Hepatocyte (in vitro differentiated cells): ENCODE measurements around the gene TENT5C. TPM values are rescaled to one million over a fixed set of nuclear protein-coding genes. Genes with fewer than 3 reads are reported as not detected.

ENCODE experiments used
- DNase-seq: peaks from one replicate; pipeline ENCODE4 v3.0.0-alpha.2; 2016; ENCODE audit warnings: low spot score
- H2AFZ ChIP-seq: fragments of 200-600 bp; sonication (generic); 2 replicates; pipeline ENCODE4 v1.6.0; 2016; ENCODE audit warnings: antibody characterized with exemption, mild to moderate bottlenecking
- H3K27ac ChIP-seq: fragments of 200-600 bp; sonication (generic); 2 replicates; pipeline ENCODE4 v1.5.1; 2016; ENCODE audit warnings: mild to moderate bottlenecking
- H3K27me3 ChIP-seq: fragments of 200-600 bp; sonication (generic); 2 replicates; pipeline ENCODE4 v1.6.1; 2016
- H3K36me3 ChIP-seq: fragments of 200-600 bp; sonication (generic); replicated peaks from 2 replicates; pipeline ENCODE4 v1.5.1; 2016; ENCODE audit warnings: low read depth; ENCODE audit not compliant: insufficient read depth
- H3K4me1 ChIP-seq: fragments of 200-600 bp; sonication (generic); 2 replicates; pipeline ENCODE4 v1.5.1; 2016; ENCODE audit warnings: mild to moderate bottlenecking, moderate library complexity; ENCODE audit not compliant: insufficient read depth
- H3K4me2 ChIP-seq: fragments of 200-600 bp; sonication (generic); 2 replicates; pipeline ENCODE4 v1.6.0; 2016
- H3K4me3 ChIP-seq: fragments of 200-600 bp; sonication (generic); 2 replicates; pipeline ENCODE4 v1.5.1; 2016; ENCODE audit warnings: mild to moderate bottlenecking
- H3K79me2 ChIP-seq: fragments of 200-600 bp; sonication (generic); 2 replicates; pipeline ENCODE4 v1.6.0; 2017; ENCODE audit warnings: mild to moderate bottlenecking
- H3K9me2 ChIP-seq: fragments of 200-600 bp; sonication (generic); replicated peaks from 2 replicates; pipeline ENCODE4 v1.6.0; 2017; ENCODE audit warnings: mild to moderate bottlenecking; ENCODE audit not compliant: insufficient read depth
- H3K9me3 ChIP-seq: fragments of 200-600 bp; sonication (generic); 2 replicates; pipeline ENCODE4 v1.5.1; 2016; ENCODE audit warnings: low read depth, mild to moderate bottlenecking
- H4K20me1 ChIP-seq: fragments of 200-600 bp; sonication (generic); 2 replicates; pipeline ENCODE4 v1.6.0; 2016; ENCODE audit warnings: mild to moderate bottlenecking; ENCODE audit not compliant: insufficient read depth, poor library complexity, severe bottlenecking
- CTCF ChIP-seq: fragments of 200-600 bp; sonication (generic); IDR thresholded peaks from 2 replicates; pipeline ENCODE4 v1.5.1; 2016; ENCODE audit warnings: antibody characterized with exemption, mild to moderate bottlenecking; ENCODE audit not compliant: poor library complexity
- EZH2 ChIP-seq: fragments of 200-600 bp; sonication (generic); IDR thresholded peaks from 2 replicates; pipeline ENCODE4 v1.6.1; 2016; ENCODE audit warnings: antibody characterized with exemption, mild to moderate bottlenecking, borderline replicate concordance
- EZH2phosphoT487 ChIP-seq: fragments of 200-600 bp; sonication (generic); IDR thresholded peaks from one replicate; pipeline ENCODE4 v1.6.1; 2018; ENCODE audit warnings: antibody characterized with exemption, mild to moderate bottlenecking, low read depth, moderate library complexity; ENCODE audit not compliant: unreplicated experiment, severe bottlenecking
- WGBS: methylation state at CpG from one replicate; pipeline ENCODE4 v1.1.6; 2016; ENCODE audit warnings: low lambda C conversion rate; ENCODE audit errors: missing lambda C conversion rate; 5-methylcytosine and 5-hydroxymethylcytosine counted together
- polyA plus RNA-seq: library from polyadenylated mRNA; unstranded; fragments of >200 nt; fragmentation: Nextera tagmentation; extraction: Ambion mirVana; gene quantifications from 2 replicates; pipeline ENCODE4 v1.2.1, GENCODE V29; 2016
- total RNA-seq: library from RNA; depleted of rRNA; stranded (reverse); fragments of >200 nt; gene quantifications from 2 replicates; pipeline ENCODE4 v1.2.3, GENCODE V29; 2014

The TENT5C gene
- total and polyA plus RNA-seq, 2 experiments from 2014 or later = 2.5 to 4.1 TPM

DNA sequence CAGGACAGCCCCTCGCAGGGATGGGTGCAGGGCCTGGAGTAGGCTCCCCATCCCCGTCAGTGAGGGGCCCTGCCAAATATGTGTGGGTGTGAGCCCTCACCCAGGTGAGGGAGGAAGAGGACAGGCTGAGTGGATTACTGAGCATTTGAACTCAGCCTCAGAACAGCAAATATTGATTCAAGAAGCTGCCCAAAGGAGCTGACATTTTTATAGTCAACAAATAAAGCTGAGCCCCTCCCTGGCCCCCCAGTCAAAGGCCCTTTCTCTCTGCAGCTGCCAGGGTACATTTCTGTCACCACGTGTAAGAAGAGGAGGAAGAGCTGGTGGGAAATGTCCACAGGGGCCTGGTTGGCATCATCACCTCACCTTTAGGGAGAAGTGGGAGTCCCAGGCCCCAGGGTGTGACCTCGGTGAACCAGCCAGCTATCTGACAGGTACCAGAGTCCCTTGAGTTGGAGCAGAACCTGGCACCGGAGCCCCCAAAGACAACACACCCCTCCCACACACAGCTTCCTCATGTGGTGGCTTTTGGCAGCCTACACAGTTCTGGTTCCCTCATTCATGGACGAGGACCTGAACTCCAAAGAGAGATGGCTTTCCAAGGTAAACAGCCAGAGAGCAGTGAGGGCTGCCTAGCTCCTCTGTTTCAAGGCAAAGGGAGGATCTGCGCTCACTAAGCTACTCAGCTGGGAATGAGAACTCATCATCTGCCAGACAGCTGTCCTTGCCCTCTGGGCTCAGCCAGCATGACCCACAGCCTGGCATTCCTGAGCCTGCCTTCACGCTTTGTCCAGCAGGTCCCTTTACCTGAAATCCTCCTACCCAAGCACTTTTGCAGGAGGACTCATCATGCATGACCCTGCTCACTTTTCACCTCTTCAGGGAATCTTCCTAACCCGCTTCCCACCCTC is 43.0 kb upstream of the TENT5C start:
- 61% methylated on average over 9 of the region's 9 CpGs for WGBS
- Histone ChIP-seq H2AFZ (no peak overlapping the region), H3K4me1 (peaks cover 15% of the 10 kb centered on the region), H3K27ac (no peak overlapping the region), H3K79me2 (no peaks in the 10 kb centered on the region), H3K9me2 (no peaks in the 10 kb centered on the region), H3K4me2 (no peak overlapping the region), H4K20me1 (no peaks in the 10 kb centered on the region), H3K9me3 (no peaks in the 10 kb centered on the region), H3K27me3 (no peaks in the 10 kb centered on the region), H3K36me3 (no peaks in the 10 kb centered on the region), H3K4me3 (no peak overlapping the region)
- no peak for TF ChIP-seq EZH2phosphoT487
- no peak for TF ChIP-seq EZH2
- TF ChIP-seq CTCF = no peak
- DNase-seq = no peak

- Histone ChIP-seq H3K9me3 (no peaks in the 10 kb centered on the region), H3K4me2 (no peak overlapping the region), H3K36me3 (no peaks in the 10 kb centered on the region), H3K79me2 (no peaks in the 10 kb centered on the region), H3K9me2 (no peaks in the 10 kb centered on the region), H3K4me3 (no peak overlapping the region), H3K4me1 (peaks cover 15% of the 10 kb centered on the region), H2AFZ (no peak overlapping the region), H3K27ac (no peak overlapping the region), H4K20me1 (no peaks in the 10 kb centered on the region), H3K27me3 (no peaks in the 10 kb centered on the region)
- TF ChIP-seq EZH2phosphoT487 (no peak), CTCF (no peak), EZH2 (no peak)
- DNase-seq = no peak
- WGBS = 90% methylated on average over 4 of the region's 4 CpGs
Observed at GRCh38 chr1:117563492-117563875, 42.4 kb upstream of the TENT5C start.

- H3K27ac ChIP-seq = no peak overlapping the region
- 75% methylated on average over 8 of the region's 8 CpGs for WGBS
Observed at GRCh38 chr1:117564227-117565075, 41.4 kb upstream of the TENT5C start.

More at GRCh38 chr1:117564227-117565075, 41.4 kb upstream of the TENT5C start:
- peaks cover 15% of the 10 kb centered on the region for H3K4me1 ChIP-seq
- no peak overlapping the region for H3K4me3 ChIP-seq
- TF ChIP-seq EZH2phosphoT487 (no peak), EZH2 (no peak), CTCF (no peak)
- H3K4me2 ChIP-seq = no peak overlapping the region
- DNase-seq = no peak
- H3K9me3 ChIP-seq = no peaks in the 10 kb centered on the region
- no peak overlapping the region for H2AFZ ChIP-seq
- H3K36me3 ChIP-seq = no peaks in the 10 kb centered on the region
- H4K20me1 ChIP-seq = no peaks in the 10 kb centered on the region
- H3K9me2 ChIP-seq = no peaks in the 10 kb centered on the region
- H3K27me3 ChIP-seq = no peaks in the 10 kb centered on the region
- no peaks in the 10 kb centered on the region for H3K79me2 ChIP-seq
